Measurements from ENCODE around the gene MEA1. TPM values are rescaled to one million over a fixed set of nuclear protein-coding genes. Genes with fewer than 3 reads are reported as not detected.

The MEA1 gene
- polyA plus RNA-seq, 1 experiment = 86.5 TPM

DNA sequence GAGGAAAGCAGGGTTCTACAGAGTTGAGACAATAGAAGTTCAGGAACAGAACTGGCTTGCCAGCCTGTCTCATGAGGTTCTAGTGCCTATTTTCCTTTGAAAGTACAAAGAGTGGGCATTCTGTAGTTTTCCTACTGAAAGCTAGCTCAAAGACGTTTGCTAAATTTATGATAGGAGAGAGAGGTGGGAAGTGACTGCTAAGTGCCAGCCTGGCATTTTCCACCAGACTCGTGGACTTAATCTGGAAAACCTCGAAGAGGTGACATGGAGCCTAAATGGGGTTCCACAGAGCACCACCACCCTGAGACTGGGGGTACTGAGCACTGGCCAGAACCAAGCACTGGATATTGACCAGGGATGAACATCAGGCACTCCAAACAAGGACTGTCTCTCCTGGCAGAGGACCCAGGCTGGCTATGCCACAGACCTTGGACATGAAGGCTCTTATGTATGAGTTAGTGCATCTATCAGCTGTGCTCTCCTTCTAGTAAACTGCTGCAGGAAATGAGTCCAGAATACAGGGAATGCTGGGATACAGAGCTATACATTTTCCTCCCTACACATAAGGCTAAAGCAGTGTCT is 41.9 kb downstream of the MEA1 start:
- Histone ChIP-seq H3K27me3 (ENCODE audit: control insufficient read depth, insufficient read depth, low read length) (no peaks in the 10 kb centered on the region), H3K9me3 (ENCODE audit: control insufficient read depth, insufficient read depth, low read length) (no peaks in the 10 kb centered on the region), H3K4me3 (ENCODE audit: low read depth, low read length) (no peak overlapping the region), H3K27ac (ENCODE audit: low read depth, low read length) (no peak overlapping the region)
- POLR2A ChIA-PET = interaction anchor here (0.7 to 3.7 kb wide), 3 partner anchors 7 to 33 kb away, joined by 4 to 11 read pairs (median 5); partner anchors contain the start of genes PEX6 and PPP2R5D
- CTCF ChIA-PET = interaction anchor here (0.7 to 1.0 kb wide), 2 partner anchors 71 to 176 kb away, joined by 3 read pairs; no protein-coding TSS in a partner anchor
- no peak for TF ChIP-seq CTCF (IDR thresholded peaks at IDR 0.05; ENCODE audit: low read depth, low read length)
- DNase-seq (ENCODE audit: low read depth, low spot score) = no peak

DNA sequence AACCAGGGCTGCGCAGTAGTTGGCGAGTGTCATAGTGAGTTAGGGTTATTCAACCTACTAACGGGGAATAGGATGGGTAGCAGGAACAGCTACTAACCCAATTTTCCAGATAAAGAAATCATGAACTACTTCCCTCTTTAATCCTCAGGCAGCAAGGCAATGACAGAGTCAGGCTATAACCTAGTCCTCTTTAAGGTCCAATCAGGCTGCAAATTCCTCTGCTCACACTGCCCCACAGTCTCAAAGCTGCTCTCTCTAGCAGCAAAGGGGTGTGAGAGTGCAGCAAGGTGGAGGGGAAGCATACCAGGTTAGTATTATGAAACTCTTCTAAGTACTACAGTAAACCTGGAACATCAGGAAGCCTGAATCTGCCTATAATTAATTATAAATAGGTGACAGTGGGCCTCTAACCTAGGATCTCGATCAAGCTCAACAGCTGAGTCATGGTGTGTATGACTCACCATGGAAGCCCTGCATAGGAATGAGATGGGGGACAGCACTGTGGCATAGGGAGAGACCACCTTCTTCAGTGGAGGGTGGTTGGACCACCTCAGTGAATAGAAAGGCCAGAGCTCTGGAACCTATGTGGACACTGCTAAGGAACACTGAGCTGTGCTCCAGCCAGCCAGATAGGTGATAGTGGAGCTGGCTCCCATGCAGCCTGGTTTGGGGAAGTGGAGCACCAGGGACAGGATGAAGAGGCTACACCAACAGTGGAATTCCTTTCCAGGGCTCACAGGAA is 42.7 kb downstream of the MEA1 start:
- no peaks in the 10 kb centered on the region; the same call in 1 of the 2 replicates for H3K9me3 ChIP-seq (ENCODE audit: control insufficient read depth, insufficient read depth, low read length)
- no peaks in the 10 kb centered on the region for H3K27me3 ChIP-seq (ENCODE audit: control insufficient read depth, insufficient read depth, low read length)
- no peak for TF ChIP-seq CTCF (IDR thresholded peaks at IDR 0.05; ENCODE audit: low read depth, low read length)
- H3K27ac ChIP-seq (ENCODE audit: low read depth, low read length) = no peak overlapping the region
- CTCF ChIA-PET = interaction anchor here (0.5 to 1.0 kb wide), 4 partner anchors 57 to 177 kb away, joined by 3 read pairs; no protein-coding TSS in a partner anchor
- POLR2A ChIA-PET = interaction anchor here (1.8 to 3.7 kb wide), 2 partner anchors 8 to 13 kb away, joined by 5 to 11 read pairs; partner anchors contain the start of genes PEX6 and PPP2R5D
- H3K4me3 ChIP-seq (ENCODE audit: low read depth, low read length) = no peak overlapping the region
- DNase-seq (ENCODE audit: low read depth, low spot score) = no peak

- no peak for DNase-seq (ENCODE audit: low read depth, low spot score)
- ChIA-PET POLR2A (interaction anchor here (1.8 kb wide), 1 partner anchor 9 kb away, joined by 5 read pairs; the partner anchor contains the start of gene PEX6), CTCF (interaction anchor here (0.5 kb wide), 1 partner anchor 340 kb away, joined by 5 read pairs; no protein-coding TSS in a partner anchor)
- no peaks in the 10 kb centered on the region for H3K27me3 ChIP-seq (ENCODE audit: control insufficient read depth, insufficient read depth, low read length)
- no peak overlapping the region for H3K27ac ChIP-seq (ENCODE audit: low read depth, low read length)
- no peak for TF ChIP-seq CTCF (IDR thresholded peaks at IDR 0.05; ENCODE audit: low read depth, low read length)
- H3K4me3 ChIP-seq (ENCODE audit: low read depth, low read length) = no peak overlapping the region
- no peaks in the 10 kb centered on the region; the same call in 1 of the 2 replicates for H3K9me3 ChIP-seq (ENCODE audit: control insufficient read depth, insufficient read depth, low read length)
These were observed 43.8 kb downstream of the MEA1 start for GRCh38 chr6:42969934-42970333.

- Histone ChIP-seq H3K27ac (ENCODE audit: low read depth, low read length) (no peak overlapping the region), H3K4me3 (ENCODE audit: low read depth, low read length) (no peak overlapping the region), H3K9me3 (ENCODE audit: control insufficient read depth, insufficient read depth, low read length) (no peaks in the 10 kb centered on the region; the same call in 1 of the 2 replicates), H3K27me3 (ENCODE audit: control insufficient read depth, insufficient read depth, low read length) (no peaks in the 10 kb centered on the region)
- no peak for TF ChIP-seq CTCF (IDR thresholded peaks at IDR 0.05; ENCODE audit: low read depth, low read length)
- CTCF ChIA-PET = no interaction called here
- POLR2A ChIA-PET = no interaction called here
- no peak for DNase-seq (ENCODE audit: low read depth, low spot score)
These were observed 44.3 kb downstream of the MEA1 start for GRCh38 chr6:42969431-42969830.

DNA sequence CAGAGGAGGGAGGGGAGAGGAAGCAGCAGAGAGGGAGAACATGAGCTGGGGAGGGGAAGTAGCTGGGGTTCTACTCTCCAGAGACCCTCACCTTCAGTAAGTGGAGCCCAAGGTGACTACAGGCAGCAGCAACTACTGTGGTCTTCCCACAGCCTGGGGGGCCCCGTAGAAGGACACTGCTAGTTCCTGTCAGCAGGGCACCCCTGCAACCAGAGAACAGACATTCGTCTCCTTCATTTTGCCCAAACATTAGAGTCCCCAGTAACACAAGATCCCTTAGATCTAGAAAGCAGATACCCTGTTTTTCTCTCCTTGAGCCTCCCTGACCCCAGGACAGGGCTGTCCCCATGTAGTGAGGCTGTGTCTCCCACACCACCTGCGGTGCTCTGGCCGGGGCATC is 45.0 kb downstream of the MEA1 start:
- H3K27me3 ChIP-seq (ENCODE audit: control insufficient read depth, insufficient read depth, low read length) = no peaks in the 10 kb centered on the region
- no peak overlapping the region for H3K4me3 ChIP-seq (ENCODE audit: low read depth, low read length)
- CTCF ChIA-PET = no interaction called here
- TF ChIP-seq CTCF (IDR thresholded peaks at IDR 0.05; ENCODE audit: low read depth, low read length) = no peak
- no peak for DNase-seq (ENCODE audit: low read depth, low spot score)
- no peak overlapping the region for H3K27ac ChIP-seq (ENCODE audit: low read depth, low read length)
- POLR2A ChIA-PET = no interaction called here
- H3K9me3 ChIP-seq (ENCODE audit: control insufficient read depth, insufficient read depth, low read length) = no peaks in the 10 kb centered on the region; the same call in 1 of the 2 replicates

Measured in AG04450 (cell line).